HTR-8/SVneo (cell line): ENCODE measurements around the gene NOL4L.
"Not testable (repeated sequence)": the region's sequence is repeated elsewhere in the genome, so short reads cannot be mapped to it uniquely, and the experiment has no call there.

Experiments used
- DNase-seq: peaks from one replicate; pipeline ENCODE4 v3.0.0; 2011; ENCODE audit warnings: low spot score, mixed read lengths; ENCODE audit not compliant: insufficient read length
- FAIRE-seq: peaks from 2 replicates; lab custom pipeline; 2011; peaks lifted over from hg19 to GRCh38; lab: Jason Lieb, UNC

NOL4L gene

GRCh38 chr20:32599783-32600340, 14.7 kb upstream of the NOL4L start:
- DNase-seq = no peak
- no peak for FAIRE-seq

GRCh38 chr20:32598606-32599005, 13.5 kb upstream of the NOL4L start:
- DNase-seq = no peak
- FAIRE-seq = no peak

- FAIRE-seq = no peak
- DNase-seq = no peak
These were observed 12.6 kb upstream of the NOL4L start for GRCh38 chr20:32597714-32598113.

GRCh38 chr20:32596681-32597252, 11.6 kb upstream of the NOL4L start:
- DNase-seq (no peak), FAIRE-seq (no peak)

GRCh38 chr20:32595143-32595542, 10.0 kb upstream of the NOL4L start:
- FAIRE-seq (no peak), DNase-seq (no peak)

- not testable (repeated sequence) for FAIRE-seq
These were observed 9.5 kb upstream of the NOL4L start for GRCh38 chr20:32594669-32595068.

GRCh38 chr20:32594204-32594603, 9.1 kb upstream of the NOL4L start:
- FAIRE-seq (no peak), DNase-seq (no peak)

More at GRCh38 chr20:32594669-32595068, 9.5 kb upstream of the NOL4L start:
- DNase-seq = not testable (repeated sequence)

GRCh38 chr20:32592616-32593015, 7.5 kb upstream of the NOL4L start:
- FAIRE-seq, DNase-seq: not testable (repeated sequence)

GRCh38 chr20:32592022-32592421, 6.9 kb upstream of the NOL4L start:
- no peak for FAIRE-seq
- DNase-seq = no peak

- no peak for DNase-seq
- no peak for FAIRE-seq
These were observed 4.6 kb upstream of the NOL4L start for GRCh38 chr20:32589769-32590168.

GRCh38 chr20:32589256-32589655, 4.1 kb upstream of the NOL4L start:
- DNase-seq (no peak), FAIRE-seq (no peak)

GRCh38 chr20:32588040-32588439, 2.9 kb upstream of the NOL4L start:
- FAIRE-seq (no peak), DNase-seq (no peak)

GRCh38 chr20:32586291-32586690, 1.2 kb upstream of the NOL4L start:
- FAIRE-seq = no peak
- DNase-seq = no peak

GRCh38 chr20:32585586-32586127, 524 bp upstream of the NOL4L start:
- DNase-seq (no peak), FAIRE-seq (no peak)

- FAIRE-seq (no peak), DNase-seq (no peak)
These were observed 1.5 kb downstream of the NOL4L start for GRCh38 chr20:32583581-32584070.

GRCh38 chr20:32582659-32583580, 2.2 kb downstream of the NOL4L start:
- DNase-seq (no peak), FAIRE-seq (no peak)

GRCh38 chr20:32581839-32582658, 3.1 kb downstream of the NOL4L start:
- no peak for DNase-seq
- FAIRE-seq = no peak

- FAIRE-seq = peak; percentile 23
- no peak for DNase-seq
These were observed 3.9 kb downstream of the NOL4L start for GRCh38 chr20:32580970-32581838.
